Spinal cord (tissue), 10 donors: Measurements from ENCODE around the gene LRRC59. TPM values are rescaled to one million over a fixed set of nuclear protein-coding genes. Genes with fewer than 3 reads are reported as not detected.

Source experiments
- DNase-seq, 6 donors: peaks; one replicate each; pipeline versions ENCODE4 v3.0.0 to v3.0.0-alpha.2; 2013 to 2015; ENCODE audit warnings: low spot score in 6 of 6, low read depth in 4 of 6
- H3K27ac ChIP-seq: one replicate; pipeline ENCODE4 v1.5.1; 2013; ENCODE audit warnings: low read depth, low read length, control low read depth
- H3K27me3 ChIP-seq: one replicate; pipeline ENCODE4 v1.6.1; 2013; ENCODE audit warnings: low read length; ENCODE audit not compliant: control insufficient read depth, insufficient read depth
- H3K36me3 ChIP-seq: one replicate; pipeline ENCODE4 v1.6.1; 2013; ENCODE audit warnings: low read length; ENCODE audit not compliant: control insufficient read depth, insufficient read depth
- H3K4me1 ChIP-seq: one replicate; pipeline ENCODE4 v1.6.1; 2013; ENCODE audit warnings: low read length; ENCODE audit not compliant: control insufficient read depth, insufficient read depth
- H3K4me3 ChIP-seq: one replicate; pipeline ENCODE4 v1.5.1; 2013; ENCODE audit warnings: low read depth, low read length, control low read depth
- H3K9me3 ChIP-seq: one replicate; pipeline ENCODE4 v1.6.1; 2013; ENCODE audit warnings: low read length; ENCODE audit not compliant: control insufficient read depth, insufficient read depth
- WGBS: methylation state at CpG from one replicate; pipeline ENCODE4 v1.1.5; 2013; ENCODE audit warnings: missing lambda C conversion rate; ENCODE audit not compliant: insufficient coverage; 5-methylcytosine and 5-hydroxymethylcytosine counted together
- long read RNA-seq, 4 donors: transcript quantifications; one replicate each; lab custom pipeline, GENCODE V29; 2026
- polyA plus RNA-seq, 2 donors: library from polyadenylated mRNA; unstranded; fragments of 120-200 nt; gene quantifications; one replicate each; pipeline ENCODE4 v1.2.1, GENCODE V29; 2013; ENCODE audit not compliant: insufficient read length in 2 of 2
- total RNA-seq, 2 donors: library from RNA; depleted of rRNA in 1 of 2; stranded (reverse); fragments of 120-200 nt in 1 of 2; fragments of >200 nt in 1 of 2; gene quantifications; one replicate each; pipeline versions ENCODE4 v1.2.3 to v1.2.4, GENCODE V29; 2013 to 2014
- donor health status: healthy.

The LRRC59 gene
- total RNA-seq: 10 to 100 TPM; 45.7 to 47.7 TPM
- polyA plus RNA-seq: 10 to 100 TPM; 60.7 to 63.9 TPM
- long read RNA-seq, donor 1, transcript LRRC59-201 (7 exons, 2,910 nt): major isoform, 19 of 20 reads
- long read RNA-seq, donor 1, partial matches to known transcripts: 0 of 20 reads
- long read RNA-seq, donor 1, other reads (novel, unspliced or antisense): 0 of 20 reads
- long read RNA-seq, donor 2, transcript LRRC59-201 (7 exons, 2,910 nt): major isoform, 5 of 6 reads
- long read RNA-seq, donor 2, partial matches to known transcripts: 0 of 6 reads
- long read RNA-seq, donor 2, other reads (novel, unspliced or antisense): 0 of 6 reads
- long read RNA-seq, donor 3, transcript LRRC59-201 (7 exons, 2,910 nt): major isoform, 18 of 18 reads
- long read RNA-seq, donor 3, partial matches to known transcripts: 0 of 18 reads
- long read RNA-seq, donor 3, other reads (novel, unspliced or antisense): 0 of 18 reads
- long read RNA-seq, donor 4, transcript LRRC59-201 (7 exons, 2,910 nt): major isoform, 20 of 20 reads
- long read RNA-seq, donor 4, partial matches to known transcripts: 0 of 20 reads
- long read RNA-seq, donor 4, other reads (novel, unspliced or antisense): 0 of 20 reads

DNA sequence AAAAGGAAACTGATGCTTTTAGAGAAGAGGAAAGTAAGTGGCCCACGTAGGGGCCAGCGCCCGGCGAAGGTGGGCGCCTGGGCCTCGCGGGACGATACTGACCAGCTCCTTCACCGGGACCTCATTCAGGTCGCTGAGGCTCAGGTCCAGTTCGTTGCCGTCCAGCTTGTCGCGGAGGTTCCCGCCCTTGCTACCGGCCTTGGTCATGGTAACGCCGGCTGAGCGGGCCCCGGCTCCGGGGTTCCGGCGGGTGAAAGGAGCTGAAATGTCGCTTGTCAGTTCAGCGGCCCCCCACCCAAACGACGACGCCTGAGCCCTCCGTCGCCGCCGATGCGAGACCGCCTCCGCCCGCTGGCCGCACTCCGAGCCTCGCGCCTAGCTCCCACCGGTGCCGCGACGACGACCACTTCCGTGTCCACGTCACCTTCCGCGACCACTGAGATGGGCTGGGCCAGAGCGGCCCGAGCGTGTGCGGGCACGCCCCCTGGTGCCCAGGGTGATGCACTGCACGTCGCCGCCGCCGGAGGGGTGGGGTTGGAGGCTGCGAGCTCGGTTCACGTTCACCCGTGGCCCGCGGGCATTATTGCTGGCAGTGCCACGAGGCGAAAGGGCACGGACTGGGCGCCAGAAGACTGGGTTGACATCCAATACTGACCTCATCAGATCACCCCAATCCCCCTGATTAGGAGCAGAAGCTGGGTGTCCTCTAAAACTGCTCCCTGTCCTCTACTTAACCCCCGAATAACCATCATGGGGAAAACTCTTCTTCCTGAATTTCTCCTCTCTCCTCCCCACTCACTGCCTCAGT is at the start of gene LRRC59:
LRRC59 (minus strand) TSS at position 413 of the 808 bp plus-strand sequence; CDS start at position 207, 206 bp downstream.
- Histone ChIP-seq H3K36me3 (peaks cover 20% of the 10 kb centered on the region), H3K4me1 (peaks cover 19% of the 10 kb centered on the region), H3K27ac (peak within 1 kb of the TSS; percentile 25), H3K4me3 (peak within 1 kb of the TSS; percentile 91), H3K9me3 (no peaks in the 10 kb centered on the region), H3K27me3 (no peaks in the 10 kb centered on the region)
- under 1% methylated on average over 70 of the region's 70 CpGs for WGBS
- DNase-seq: peak; percentile 63 to 94 (median 74)

DNA sequence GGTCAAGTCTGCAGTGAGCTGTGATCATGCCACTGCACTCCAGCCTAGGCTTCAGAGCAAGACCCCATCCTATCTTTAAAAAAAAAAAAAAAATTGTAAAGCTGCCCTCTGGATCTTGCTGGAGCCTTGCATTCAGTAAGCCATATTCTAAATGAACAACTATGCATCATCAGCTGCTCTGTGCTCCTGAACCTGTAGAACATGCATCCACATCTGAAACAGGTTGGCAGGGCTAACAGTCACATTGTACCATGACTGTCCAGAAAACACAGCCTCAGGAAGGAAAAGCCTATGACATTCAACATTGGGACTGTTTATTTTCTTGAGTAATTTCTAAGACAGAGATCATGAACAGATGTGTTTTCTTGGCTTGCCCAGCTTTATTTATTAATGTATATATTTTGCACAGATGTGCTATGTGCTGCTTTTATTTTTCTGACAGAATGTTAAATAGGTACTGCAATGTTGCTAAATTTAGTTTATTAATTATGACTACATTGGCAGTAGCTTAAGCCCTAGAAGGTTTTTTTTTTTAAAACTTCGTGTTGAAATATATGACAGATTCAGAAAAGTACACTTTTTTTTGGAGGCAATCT is 48.5 kb upstream of the LRRC59 start:
- Histone ChIP-seq H3K27ac (no peak overlapping the region), H3K4me3 (no peak overlapping the region), H3K4me1 (no peaks in the 10 kb centered on the region), H3K9me3 (no peaks in the 10 kb centered on the region), H3K27me3 (no peaks in the 10 kb centered on the region), H3K36me3 (no peaks in the 10 kb centered on the region)
- WGBS: 83% methylated on average over 1 of the region's 1 CpG
- no peak for DNase-seq

- H3K27ac ChIP-seq: no peak overlapping the region
- 90% methylated on average over 5 of the region's 6 CpGs for WGBS
- no peak for DNase-seq
- H3K27me3 ChIP-seq: no peaks in the 10 kb centered on the region
- no peak overlapping the region for H3K4me3 ChIP-seq
- no peaks in the 10 kb centered on the region for H3K36me3 ChIP-seq
- no peaks in the 10 kb centered on the region for H3K9me3 ChIP-seq
- no peaks in the 10 kb centered on the region for H3K4me1 ChIP-seq
Observed at GRCh38 chr17:50444841-50445715, 47.8 kb upstream of the LRRC59 start.

DNA sequence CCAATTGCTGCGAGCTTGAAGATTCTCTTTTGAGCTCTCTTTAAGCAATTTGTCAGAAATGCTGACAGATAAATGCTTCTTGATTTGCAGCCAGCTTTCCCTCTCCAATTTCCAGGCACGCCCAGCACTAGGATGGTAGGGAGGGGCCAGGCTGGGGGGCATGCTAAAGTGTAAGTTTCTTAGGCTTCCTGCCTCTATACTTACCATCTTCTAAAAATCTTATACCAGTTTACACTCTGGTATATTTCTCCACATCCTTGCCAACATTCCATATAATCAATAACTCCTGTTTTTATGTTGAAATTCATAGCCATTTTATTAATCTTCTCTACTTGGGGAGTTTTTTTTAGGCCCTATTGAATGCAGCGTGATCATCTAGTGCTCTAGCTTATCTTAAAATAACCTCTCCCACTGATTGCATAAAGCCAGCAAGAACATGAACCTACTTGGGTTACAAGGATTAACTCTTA is 46.2 kb upstream of the LRRC59 start:
- WGBS: no CpG with 5 or more reads among the region's 3 CpGs

GRCh38 chr17:50440838-50441829 is 43.8 kb upstream of the LRRC59 start:
- no peaks in the 10 kb centered on the region for H3K36me3 ChIP-seq

More for the DNA sequence above, 46.2 kb upstream of the LRRC59 start:
- Histone ChIP-seq H3K27ac (no peak overlapping the region), H3K4me3 (no peak overlapping the region), H3K4me1 (no peaks in the 10 kb centered on the region), H3K27me3 (no peaks in the 10 kb centered on the region), H3K36me3 (no peaks in the 10 kb centered on the region), H3K9me3 (no peaks in the 10 kb centered on the region)
- DNase-seq: no peak

GRCh38 chr17:50440172-50440837 is 43.0 kb upstream of the LRRC59 start:
- H3K36me3 ChIP-seq: no peaks in the 10 kb centered on the region
- DNase-seq: no peak
- 78% methylated on average over 3 of the region's 4 CpGs for WGBS
- no peak overlapping the region for H3K4me3 ChIP-seq
- H3K4me1 ChIP-seq: no peaks in the 10 kb centered on the region
- H3K27ac ChIP-seq: no peak overlapping the region
- H3K9me3 ChIP-seq: no peaks in the 10 kb centered on the region
- H3K27me3 ChIP-seq: no peaks in the 10 kb centered on the region

More at GRCh38 chr17:50440838-50441829, 43.8 kb upstream of the LRRC59 start:
- Histone ChIP-seq H3K27ac (no peak overlapping the region), H3K4me1 (no peaks in the 10 kb centered on the region), H3K9me3 (no peaks in the 10 kb centered on the region), H3K27me3 (no peaks in the 10 kb centered on the region), H3K4me3 (no peak overlapping the region)
- DNase-seq: no peak
- 85% methylated on average over 7 of the region's 10 CpGs for WGBS

DNA sequence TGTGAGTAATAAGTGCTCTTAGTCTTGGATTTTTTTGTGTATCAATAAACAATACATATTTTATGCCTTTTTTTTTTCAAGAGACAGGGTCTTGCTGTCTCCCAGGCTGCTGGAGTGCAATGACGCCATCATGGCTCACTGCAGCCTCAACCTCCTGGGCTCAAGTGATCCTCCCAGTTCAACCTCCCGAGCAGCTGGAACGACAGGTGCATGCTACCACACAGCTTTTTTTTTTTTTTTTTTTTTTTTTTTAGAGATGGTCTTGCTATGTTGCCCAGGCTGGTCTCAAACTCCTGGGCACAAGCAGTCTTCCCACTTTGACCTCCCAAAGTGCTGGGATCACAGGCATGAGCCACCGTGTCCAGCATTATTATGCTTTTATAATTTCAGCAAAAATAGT is 41.7 kb upstream of the LRRC59 start:
- WGBS: no CpG with 5 or more reads among the region's 4 CpGs
- H3K9me3 ChIP-seq: no peaks in the 10 kb centered on the region
- H3K4me1 ChIP-seq: no peaks in the 10 kb centered on the region
- H3K4me3 ChIP-seq: no peak overlapping the region
- no peaks in the 10 kb centered on the region for H3K36me3 ChIP-seq
- no peak overlapping the region for H3K27ac ChIP-seq
- DNase-seq: no peak
- no peaks in the 10 kb centered on the region for H3K27me3 ChIP-seq

GRCh38 chr17:50437409-50437808 is 40.1 kb upstream of the LRRC59 start:
- Histone ChIP-seq H3K4me3 (no peak overlapping the region), H3K9me3 (no peaks in the 10 kb centered on the region), H3K36me3 (no peaks in the 10 kb centered on the region), H3K4me1 (no peaks in the 10 kb centered on the region), H3K27me3 (no peaks in the 10 kb centered on the region), H3K27ac (no peak overlapping the region)
- WGBS: 92% methylated on average over 3 of the region's 4 CpGs
- no peak for DNase-seq
